AG04449 (cell line): ENCODE results near the gene RYK.
A peak's percentile ranks its signal among the peaks of the same experiment; 100 is the strongest.
"Not testable (repeated sequence)": the region's sequence is repeated elsewhere in the genome, so short reads cannot be mapped to it uniquely, and the experiment has no call there.

ENCODE experiments used
- CTCF ChIA-PET: fragments of 350-600 bp; formaldehyde crosslinking; extraction: SDS; loops from one replicate; lab custom pipeline; 2021; ENCODE audit warnings: antibody characterized with exemption; lab: Yijun Ruan, JAX
- POLR2A ChIA-PET: fragments of 400-600, 350-600 bp; formaldehyde crosslinking; extraction: SDS; loops from one replicate; lab custom pipeline; 2020; ENCODE audit warnings: antibody characterized with exemption, inconsistent platforms; lab: Yijun Ruan, JAX
- DNase-seq: peaks from one replicate; pipeline ENCODE4 v3.0.0-alpha.2; 2010; ENCODE audit warnings: low read depth, low spot score
- H3K4me3 ChIP-seq: 2 replicates; pipeline ENCODE4 v1.5.1; 2011; ENCODE audit warnings: low read depth, mild to moderate bottlenecking, control low read depth, low read length
- CTCF ChIP-seq: IDR thresholded peaks from one replicate; pipeline ENCODE4 v1.5.1; 2011; ENCODE audit warnings: mild to moderate bottlenecking, moderate library complexity, low read length, control low read depth, inconsistent platforms; ENCODE audit not compliant: insufficient read depth; ENCODE audit errors: missing control alignments

RYK gene

DNA sequence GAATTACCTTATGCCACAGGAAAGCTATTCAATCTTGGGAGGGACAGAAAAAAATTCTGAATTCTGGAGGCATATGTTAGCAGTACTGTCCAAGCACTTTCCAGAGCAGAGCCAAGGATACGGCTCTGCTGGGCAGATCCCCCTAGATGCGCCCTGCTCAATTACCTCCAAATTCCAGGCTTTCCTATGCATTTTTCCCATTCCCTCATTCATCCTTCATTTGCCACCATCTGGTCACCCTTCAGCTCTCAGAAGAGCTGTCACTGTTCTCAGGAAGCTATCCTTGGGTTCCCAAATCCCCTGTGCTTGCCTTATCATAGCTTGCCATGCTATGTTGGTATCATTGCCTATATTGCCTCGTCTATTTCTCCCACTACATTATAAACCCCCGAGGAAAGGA lies 45.2 kb downstream of the RYK start:
- POLR2A ChIA-PET = no interaction called here
- no peak for TF ChIP-seq CTCF
- no peak overlapping the region for H3K4me3 ChIP-seq
- CTCF ChIA-PET = interaction anchor here (0.7 to 1.4 kb wide), 2 partner anchors 8 to 93 kb away, joined by 3 to 4 read pairs; no protein-coding TSS in a partner anchor
- no peak for DNase-seq

- ChIA-PET CTCF (interaction anchor here (1.0 to 11.6 kb wide), 12 partner anchors 8 to 290 kb away, joined by 3 to 284 read pairs (median 5); no protein-coding TSS in a partner anchor), POLR2A (interaction anchor here (1.2 kb wide), 1 partner anchor 163 kb away, joined by 3 read pairs; no protein-coding TSS in a partner anchor)
- H3K4me3 ChIP-seq = no peak overlapping the region; the same call in 1 of the 2 replicates
- no peak for TF ChIP-seq CTCF
- peak; percentile 59 for DNase-seq
These were observed 49.2 kb downstream of the RYK start for GRCh38 chr3:134201201-134202130.

DNA sequence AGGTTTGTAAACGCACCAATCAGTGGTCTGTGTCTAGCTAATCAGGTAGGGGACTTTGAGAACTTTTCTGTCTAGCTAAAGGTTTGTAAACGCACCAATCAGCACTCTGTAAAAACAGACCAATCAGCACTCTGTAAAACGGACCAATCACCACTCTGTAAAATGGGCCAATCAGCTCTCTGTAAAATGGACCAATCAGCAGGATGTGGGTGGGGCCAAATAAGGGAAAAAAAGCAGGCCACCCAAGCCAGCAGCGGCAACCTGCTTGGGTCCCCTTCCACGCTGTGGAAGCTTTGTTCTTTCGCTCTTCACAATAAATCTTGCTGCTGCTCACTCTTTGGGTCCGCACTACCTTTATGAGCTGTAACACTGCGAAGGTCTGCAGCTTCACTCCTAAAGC lies 50.8 kb downstream of the RYK start:
- POLR2A ChIA-PET, DNase-seq, H3K4me3 ChIP-seq: not testable (repeated sequence)
- CTCF ChIA-PET = interaction anchor here (0.8 to 11.6 kb wide), 16 partner anchors 10 to 381 kb away, joined by 3 to 284 read pairs (median 6); no protein-coding TSS in a partner anchor

- DNase-seq = no peak
- no peak for TF ChIP-seq CTCF
- ChIA-PET CTCF (interaction anchor here (0.7 to 11.6 kb wide), 17 partner anchors 9 to 441 kb away, joined by 3 to 284 read pairs (median 5); no protein-coding TSS in a partner anchor), POLR2A (no interaction called here)
- H3K4me3 ChIP-seq = no peak overlapping the region
These were observed 51.4 kb downstream of the RYK start for GRCh38 chr3:134199240-134199639.

- CTCF ChIA-PET = interaction anchor here (0.7 to 11.6 kb wide), 17 partner anchors 15 to 442 kb away, joined by 3 to 284 read pairs (median 5); partner anchors contain the start of gene RYK
- no peak for DNase-seq
- H3K4me3 ChIP-seq = no peak overlapping the region
- no peak for TF ChIP-seq CTCF
- POLR2A ChIA-PET = no interaction called here
These were observed 52.2 kb downstream of the RYK start for GRCh38 chr3:134198414-134198813.

GRCh38 chr3:134197681-134198261 lies 52.9 kb downstream of the RYK start:
- POLR2A ChIA-PET = no interaction called here
- TF ChIP-seq CTCF = peak; percentile 65
- H3K4me3 ChIP-seq = no peak overlapping the region
- CTCF ChIA-PET = interaction anchor here (0.6 to 11.6 kb wide), 27 partner anchors 8 to 443 kb away, joined by 3 to 284 read pairs (median 4); partner anchors contain the start of gene RYK
- DNase-seq = peak; percentile 24
